Measurements from ENCODE around the gene ARHGAP23.

Gene ARHGAP23

DNA sequence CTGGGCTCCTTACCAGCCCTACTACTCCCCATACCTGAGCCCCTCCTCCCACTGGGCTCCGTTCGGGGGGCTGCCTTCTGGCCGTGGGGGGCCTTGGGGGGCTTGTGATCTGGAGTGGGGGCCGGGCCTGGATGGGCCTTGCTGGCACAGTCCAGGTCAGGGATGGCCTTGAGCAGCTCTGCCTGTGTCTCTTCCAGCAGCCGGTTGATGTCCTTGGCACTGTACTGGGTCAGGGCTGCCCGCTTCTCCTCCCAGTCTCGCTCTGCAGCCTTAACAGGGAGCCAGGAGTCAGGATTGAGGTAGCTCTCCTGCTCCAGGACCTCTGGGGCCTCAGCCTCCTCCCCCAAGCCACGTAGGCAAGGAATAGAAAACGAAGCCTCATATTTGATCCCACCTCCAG lies 122.9 kb downstream of the ARHGAP23 start:
- Histone ChIP-seq H3K27me3 (ENCODE audit: insufficient read depth, low read length) (peaks cover 7% of the 10 kb centered on the region; the same call in 1 of the 2 replicates), H2AFZ (ENCODE audit: low read length) (no peak overlapping the region), H3F3A (ENCODE audit: insufficient read depth, low read length) (no peaks in the 10 kb centered on the region), H3K4me2 (ENCODE audit: low read length) (no peak overlapping the region), H3K9me3 (ENCODE audit: low read length) (no peaks in the 10 kb centered on the region), H3K9ac (ENCODE audit: low read length) (no peak overlapping the region), H3K4me1 (ENCODE audit: insufficient read depth, low read length, severe bottlenecking) (no peaks in the 10 kb centered on the region), H3K79me2 (ENCODE audit: insufficient read depth, low read length) (no peaks in the 10 kb centered on the region), H4K20me1 (ENCODE audit: insufficient read depth, low read length) (no peaks in the 10 kb centered on the region), H3K4me3 (ENCODE audit: low read depth, low read length, poor library complexity, severe bottlenecking) (no peak overlapping the region), H3K9me2 (ENCODE audit: low read depth, low read length) (no peaks in the 10 kb centered on the region), H3K27ac (ENCODE audit: low read depth, low read length, poor library complexity, severe bottlenecking) (no peak overlapping the region), H3K36me3 (ENCODE audit: insufficient read depth, low read length) (no peaks in the 10 kb centered on the region; the same call in 1 of the 2 replicates)
- TF ChIP-seq, protein P1, sequence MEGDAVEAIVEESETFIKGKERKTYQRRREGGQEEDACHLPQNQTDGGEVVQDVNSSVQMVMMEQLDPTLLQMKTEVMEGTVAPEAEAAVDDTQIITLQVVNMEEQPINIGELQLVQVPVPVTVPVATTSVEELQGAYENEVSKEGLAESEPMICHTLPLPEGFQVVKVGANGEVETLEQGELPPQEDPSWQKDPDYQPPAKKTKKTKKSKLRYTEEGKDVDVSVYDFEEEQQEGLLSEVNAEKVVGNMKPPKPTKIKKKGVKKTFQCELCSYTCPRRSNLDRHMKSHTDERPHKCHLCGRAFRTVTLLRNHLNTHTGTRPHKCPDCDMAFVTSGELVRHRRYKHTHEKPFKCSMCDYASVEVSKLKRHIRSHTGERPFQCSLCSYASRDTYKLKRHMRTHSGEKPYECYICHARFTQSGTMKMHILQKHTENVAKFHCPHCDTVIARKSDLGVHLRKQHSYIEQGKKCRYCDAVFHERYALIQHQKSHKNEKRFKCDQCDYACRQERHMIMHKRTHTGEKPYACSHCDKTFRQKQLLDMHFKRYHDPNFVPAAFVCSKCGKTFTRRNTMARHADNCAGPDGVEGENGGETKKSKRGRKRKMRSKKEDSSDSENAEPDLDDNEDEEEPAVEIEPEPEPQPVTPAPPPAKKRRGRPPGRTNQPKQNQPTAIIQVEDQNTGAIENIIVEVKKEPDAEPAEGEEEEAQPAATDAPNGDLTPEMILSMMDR (IDR thresholded peaks at IDR 0.05; ENCODE audit: low read length) = no peak
- no peak for TF ChIP-seq EZH2 (IDR thresholded peaks at IDR 0.05; ENCODE audit: borderline replicate concordance, low read length)

DNA sequence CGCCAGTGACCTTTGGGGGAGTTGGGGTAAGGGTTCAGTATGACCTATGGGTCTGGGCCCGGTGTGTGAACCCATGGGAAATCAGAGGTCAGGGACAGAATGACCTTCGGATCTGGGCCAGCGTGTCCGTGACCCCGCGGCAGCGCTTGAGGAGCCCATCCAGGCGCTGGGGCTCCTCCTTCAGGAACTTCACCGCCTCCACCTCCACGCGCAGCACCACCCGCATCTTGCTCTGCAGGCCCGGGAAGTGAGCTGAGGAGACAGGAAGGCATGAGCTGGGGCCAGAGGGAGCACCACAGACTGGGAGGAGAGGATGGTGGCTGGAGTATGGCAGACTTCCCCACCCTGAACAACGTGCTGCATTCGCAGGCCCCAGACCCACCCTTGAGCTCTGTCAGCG lies 124.1 kb downstream of the ARHGAP23 start:
- TF ChIP-seq, protein P1 (IDR thresholded peaks at IDR 0.05; ENCODE audit: low read length) = no peak
- no peak for TF ChIP-seq EZH2 (IDR thresholded peaks at IDR 0.05; ENCODE audit: borderline replicate concordance, low read length)
- no peaks in the 10 kb centered on the region; the same call in 1 of the 2 replicates for H3K36me3 ChIP-seq (ENCODE audit: insufficient read depth, low read length)
- H3K9me2 ChIP-seq (ENCODE audit: low read depth, low read length) = no peaks in the 10 kb centered on the region
- H3K27me3 ChIP-seq (ENCODE audit: insufficient read depth, low read length) = peaks cover 7% of the 10 kb centered on the region; the same call in 1 of the 2 replicates
- H3K4me1 ChIP-seq (ENCODE audit: insufficient read depth, low read length, severe bottlenecking) = no peaks in the 10 kb centered on the region
- H3K27ac ChIP-seq (ENCODE audit: low read depth, low read length, poor library complexity, severe bottlenecking) = no peak overlapping the region
- H3K4me3 ChIP-seq (ENCODE audit: low read depth, low read length, poor library complexity, severe bottlenecking) = no peak overlapping the region
- no peaks in the 10 kb centered on the region for H3F3A ChIP-seq (ENCODE audit: insufficient read depth, low read length)
- no peak overlapping the region for H3K9ac ChIP-seq (ENCODE audit: low read length)
- no peak overlapping the region for H3K4me2 ChIP-seq (ENCODE audit: low read length)
- no peak overlapping the region for H2AFZ ChIP-seq (ENCODE audit: low read length)
- no peaks in the 10 kb centered on the region for H3K79me2 ChIP-seq (ENCODE audit: insufficient read depth, low read length)
- H4K20me1 ChIP-seq (ENCODE audit: insufficient read depth, low read length) = no peaks in the 10 kb centered on the region
- no peaks in the 10 kb centered on the region for H3K9me3 ChIP-seq (ENCODE audit: low read length)

DNA sequence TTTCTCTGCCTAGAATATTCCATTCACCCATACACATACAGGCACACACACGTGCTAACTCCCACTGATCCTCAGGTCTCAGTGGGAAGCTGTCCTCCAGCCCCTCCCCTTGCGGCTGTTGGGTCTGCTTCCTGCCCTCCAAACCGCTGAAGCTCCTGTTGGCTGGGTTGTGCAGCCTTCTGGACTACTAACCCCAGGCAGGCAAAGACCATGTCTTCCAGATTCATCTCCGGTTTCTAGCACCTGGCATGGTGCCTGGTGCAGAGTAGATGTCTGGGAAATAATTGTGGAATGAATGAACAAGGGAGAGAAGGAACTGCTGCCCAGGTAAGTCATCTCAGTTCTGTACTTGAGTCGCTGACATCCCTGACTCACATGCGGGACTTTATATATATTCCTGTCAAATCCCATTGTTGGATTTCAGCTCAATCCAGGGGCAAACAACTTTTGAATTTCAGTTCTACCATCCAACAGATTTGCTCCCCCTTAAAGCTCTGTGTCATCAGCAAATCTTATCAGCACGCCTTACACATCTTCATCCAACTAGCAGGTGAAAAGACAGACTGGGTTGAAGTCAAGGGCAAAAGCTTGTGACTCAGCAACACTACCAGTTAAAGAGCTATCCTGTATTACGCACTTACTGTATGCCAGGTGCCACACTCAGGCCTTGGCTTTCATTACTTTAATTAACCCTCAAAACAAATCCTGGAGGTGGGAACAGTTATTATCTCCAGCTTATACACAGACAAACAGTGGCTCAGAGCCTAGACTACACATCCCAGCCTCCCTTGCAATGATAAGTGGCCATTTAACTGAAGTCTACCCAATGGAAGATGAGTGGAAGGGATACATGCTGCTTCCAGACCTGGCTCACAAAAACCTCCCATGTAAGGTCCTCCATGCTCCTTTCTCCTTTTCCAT lies 126.4 kb downstream of the ARHGAP23 start:
- Histone ChIP-seq H3K9ac (ENCODE audit: low read length) (no peak overlapping the region), H3K4me2 (ENCODE audit: low read length) (no peak overlapping the region), H3K9me3 (ENCODE audit: low read length) (no peaks in the 10 kb centered on the region), H3F3A (ENCODE audit: insufficient read depth, low read length) (no peaks in the 10 kb centered on the region), H4K20me1 (ENCODE audit: insufficient read depth, low read length) (no peaks in the 10 kb centered on the region), H3K27ac (ENCODE audit: low read depth, low read length, poor library complexity, severe bottlenecking) (no peak overlapping the region), H2AFZ (ENCODE audit: low read length) (no peak overlapping the region), H3K4me1 (ENCODE audit: insufficient read depth, low read length, severe bottlenecking) (peaks cover 13% of the 10 kb centered on the region), H3K36me3 (ENCODE audit: insufficient read depth, low read length) (no peaks in the 10 kb centered on the region; the same call in 1 of the 2 replicates), H3K4me3 (ENCODE audit: low read depth, low read length, poor library complexity, severe bottlenecking) (no peak overlapping the region), H3K27me3 (ENCODE audit: insufficient read depth, low read length) (peaks cover 13% of the 10 kb centered on the region), H3K9me2 (ENCODE audit: low read depth, low read length) (no peaks in the 10 kb centered on the region), H3K79me2 (ENCODE audit: insufficient read depth, low read length) (no peaks in the 10 kb centered on the region)
- TF ChIP-seq EZH2 (IDR thresholded peaks at IDR 0.05; ENCODE audit: borderline replicate concordance, low read length) = no peak
- TF ChIP-seq, protein P1 (IDR thresholded peaks at IDR 0.05; ENCODE audit: low read length) = no peak

All from OCI-LY1 (cell line).